Heart right ventricle (tissue), 16 donors: ENCODE data around the gene SERTAD2. TPM values are rescaled to one million over a fixed set of nuclear protein-coding genes. Genes with fewer than 3 reads are reported as not detected.

ENCODE experiments used
- ATAC-seq, 8 donors: fragments of 200-7000 bp; cut with Tn5 transposase; one replicate each; pipeline ENCODE4 v1.9.1; 2020; ENCODE audit warnings: mild to moderate bottlenecking in 8 of 8, moderate library complexity in 8 of 8, moderate number of reproducible peaks in 1 of 8
- DNase-seq, 2 donors: peaks; one replicate each; pipeline ENCODE4 v3.0.0-alpha.2; 2020
- H3K27ac ChIP-seq, 10 donors: fragments of 200-600 bp; sonication (generic) in 2 of 10; one replicate each; pipeline versions ENCODE4 v1.5.0 to v1.8.0; 2020 to 2022; ENCODE audit warnings: mild to moderate bottlenecking in 3 of 10
- H3K27me3 ChIP-seq, 7 donors: fragments of 200-600 bp; one replicate each; pipeline ENCODE4 v1.8.0; 2021 to 2022; ENCODE audit warnings: mild to moderate bottlenecking in 2 of 7
- H3K36me3 ChIP-seq, 9 donors: fragments of 200-600 bp; sonication (generic) in 1 of 9; one replicate each; pipeline versions ENCODE4 v1.5.0 to v1.8.0; 2020 to 2022; ENCODE audit warnings: mild to moderate bottlenecking in 2 of 9
- H3K4me1 ChIP-seq, 9 donors: fragments of 200-600 bp; sonication (generic) in 1 of 9; one replicate each; pipeline versions ENCODE4 v1.5.0 to v1.8.0; 2020 to 2022; ENCODE audit warnings: mild to moderate bottlenecking in 4 of 9
- H3K4me3 ChIP-seq, 10 donors: fragments of 200-600 bp; sonication (generic) in 2 of 10; one replicate each; pipeline versions ENCODE4 v1.5.0 to v1.8.0; 2020 to 2022; ENCODE audit warnings: mild to moderate bottlenecking in 7 of 10, moderate library complexity in 2 of 10
- H3K9me3 ChIP-seq, 11 donors: fragments of 200-600 bp in 10 of 11; sonication (generic) in 2 of 11; one replicate each; pipeline versions ENCODE4 v1.5.0 to v1.8.0; 2013 to 2022; ENCODE audit warnings: mild to moderate bottlenecking in 2 of 11, control low read depth in 1 of 11, moderate library complexity in 1 of 11
- WGBS, 2 donors: extraction: QIAGEN DNeasy Blood & Tissue Kit; methylation state at CpG; one replicate each; pipeline ENCODE4 v1.1.7; 2013; ENCODE audit warnings: inconsistent platforms in 1 of 2; 5-methylcytosine and 5-hydroxymethylcytosine counted together
- intact Hi-C, 10 donors: fragments of 100-400 bp; cut with DNase I; formaldehyde crosslinking; loops; one replicate each; pipeline versions ENCODE4 v1.11.1 to v1.14.2; 2022
- polyA plus RNA-seq, 2 donors: library from polyadenylated mRNA; stranded (reverse); fragments of 200-250 nt; gene quantifications; one replicate each; pipeline ENCODE4 v1.2.3, GENCODE V29; 2013
- total RNA-seq, 10 donors: library from RNA; stranded (reverse); fragmentation: NEBNext Ultra II Directional in 3 of 10; extraction: Animal tissue kit (Norgen Biotek cat#: 25700) in 3 of 10; gene quantifications; one replicate each; pipeline versions ENCODE4 v1.2.1 to v1.2.4, GENCODE V29; 2021 to 2023
- TF ChIP-seq, protein P1 (sequence below), 9 donors: fragments of 200-600 bp; sonication (generic) in 2 of 9; IDR thresholded peaks; one replicate each; pipeline versions ENCODE4 v1.5.0 to v1.8.0; 2021 to 2022; ENCODE audit warnings: antibody characterized with exemption in 9 of 9, mild to moderate bottlenecking in 5 of 9, moderate library complexity in 1 of 9
- donor health status: Arrhythmogenic right ventricular cardiomyopathy.
- donor health status: ischemic (EF 13 %, LVEDD 7.1; RV severe dilation, severe dysfunction).
- donor health status: healthy with polysubstance abuse.
- donor health status: DM: no; HTN: yes; CAD: no.
- donor health status: DM: no; HTN: no; CAD: no.
- donor health status: ischemic (EF 25% LVEDD 6.9; RV normal size, moderate dysfunction).
- donor health status: ischemic (EF 25% LVEDD 5.7; RV mildly dilated, moderate dysfunction).
- donor health status: healthy.
- donor health status: DM: yes; HTN: yes; CAD: no.
- donor health status: Ischemic cardiomyopathy.
- donor health status: ischemic (EF 35%, LVEDD 5.7; RV mildly dilated, moderate dysfunction).
- donor health status: nonischemic (EF 11% LVEDD 7.7; RV severe dilation, severe dysfunction).
- donor health status: DM: yes; HTN: yes; CAD: no.
- donor health status: PGD.
- donor health status: ischemic (EF 29% LVEDD 5.4; RV normal size, mild dysfunction).
- donor health status: nonischemic (EF 23%, LVEDD 6.1; RV moderate dilation, normal function).

SERTAD2 gene
- total and polyA plus RNA-seq, 12 donors, result 5.6 to 20.9 (median 16.0) TPM

GRCh38 chr2:64666810-64667438 is 13.2 kb upstream of the SERTAD2 start:
- TF ChIP-seq, protein P1, sequence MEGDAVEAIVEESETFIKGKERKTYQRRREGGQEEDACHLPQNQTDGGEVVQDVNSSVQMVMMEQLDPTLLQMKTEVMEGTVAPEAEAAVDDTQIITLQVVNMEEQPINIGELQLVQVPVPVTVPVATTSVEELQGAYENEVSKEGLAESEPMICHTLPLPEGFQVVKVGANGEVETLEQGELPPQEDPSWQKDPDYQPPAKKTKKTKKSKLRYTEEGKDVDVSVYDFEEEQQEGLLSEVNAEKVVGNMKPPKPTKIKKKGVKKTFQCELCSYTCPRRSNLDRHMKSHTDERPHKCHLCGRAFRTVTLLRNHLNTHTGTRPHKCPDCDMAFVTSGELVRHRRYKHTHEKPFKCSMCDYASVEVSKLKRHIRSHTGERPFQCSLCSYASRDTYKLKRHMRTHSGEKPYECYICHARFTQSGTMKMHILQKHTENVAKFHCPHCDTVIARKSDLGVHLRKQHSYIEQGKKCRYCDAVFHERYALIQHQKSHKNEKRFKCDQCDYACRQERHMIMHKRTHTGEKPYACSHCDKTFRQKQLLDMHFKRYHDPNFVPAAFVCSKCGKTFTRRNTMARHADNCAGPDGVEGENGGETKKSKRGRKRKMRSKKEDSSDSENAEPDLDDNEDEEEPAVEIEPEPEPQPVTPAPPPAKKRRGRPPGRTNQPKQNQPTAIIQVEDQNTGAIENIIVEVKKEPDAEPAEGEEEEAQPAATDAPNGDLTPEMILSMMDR (IDR thresholded peaks at IDR 0.05), result no peak
- Histone ChIP-seq H3K4me3 (no peak overlapping the region), H3K27ac (peak overlapping the region in 4 of 10 donors; percentile 35 to 68 (median 48)), H3K4me1 (peaks cover 0 to 29% (median 17%) of the 10 kb centered on the region in 9 donors), H3K27me3 (no peaks in the 10 kb centered on the region), H3K36me3 (no peaks in the 10 kb centered on the region), H3K9me3 (no peaks in the 10 kb centered on the region)
- 53 to 58% methylated on average over 3 of the region's 3 CpGs for WGBS, 2 donors
- DNase-seq (no peak), ATAC-seq (peak in 2 of 8 donors; percentile 39 to 44)
- intact Hi-C loops, result loop anchor here in 1 of 10 donors (10.0 kb wide), 1 partner anchor 78 kb away; no protein-coding TSS in a partner anchor

DNA sequence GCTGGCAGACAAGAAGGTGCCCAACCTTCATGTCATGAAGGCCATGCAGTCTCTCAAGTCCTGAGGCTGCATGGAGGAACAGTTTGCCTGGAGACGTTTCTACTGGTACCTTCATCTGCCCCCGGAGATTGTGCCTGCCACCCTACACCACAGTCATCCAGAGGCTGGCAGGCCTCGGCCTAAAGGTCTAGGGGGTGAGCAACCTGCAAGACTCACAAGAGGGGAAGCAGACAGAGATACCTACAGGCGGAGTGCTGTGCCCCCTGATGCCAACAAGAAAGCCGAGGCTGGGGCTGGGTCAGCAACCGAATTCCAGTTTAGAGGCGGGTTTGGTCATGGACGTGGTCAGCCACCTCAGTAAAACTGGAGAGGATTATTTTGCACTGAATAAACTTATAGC is 12.0 kb upstream of the SERTAD2 start:
- TF ChIP-seq, protein P1 (IDR thresholded peaks at IDR 0.05), result no peak
- 95 to 96% methylated on average over 8 of the region's 8 CpGs for WGBS, 2 donors
- Histone ChIP-seq H3K27ac (no peak overlapping the region), H3K4me1 (peaks cover 0 to 29% (median 17%) of the 10 kb centered on the region in 9 donors), H3K9me3 (no peaks in the 10 kb centered on the region), H3K27me3 (no peaks in the 10 kb centered on the region), H3K4me3 (no peak overlapping the region), H3K36me3 (no peaks in the 10 kb centered on the region)
- intact Hi-C loops, result loop anchor here in 1 of 10 donors (10.0 kb wide), 1 partner anchor 79 kb away; no protein-coding TSS in a partner anchor
- ATAC-seq (no peak), DNase-seq (no peak)

DNA sequence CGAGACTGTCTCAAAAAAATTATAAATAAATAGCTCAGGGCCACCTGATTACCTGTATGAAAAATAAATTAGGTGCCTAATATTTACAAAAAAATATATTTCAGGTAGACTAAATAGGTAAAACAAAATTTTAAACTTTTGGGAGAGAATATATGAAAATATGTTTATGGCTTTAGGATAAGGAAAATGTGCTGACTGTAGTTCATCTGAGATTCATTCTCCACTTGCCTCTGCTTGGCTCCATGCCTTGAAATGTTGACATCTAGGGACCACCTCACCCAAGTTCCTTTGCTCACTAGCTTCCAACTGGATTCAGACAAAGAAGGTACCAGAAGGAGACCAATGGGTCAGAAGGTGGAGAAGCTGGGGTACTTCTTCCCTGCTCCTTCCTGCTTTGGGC is 9.7 kb upstream of the SERTAD2 start:
- intact Hi-C loops, result loop anchor here in 1 of 10 donors (10.0 kb wide), 1 partner anchor 81 kb away; no protein-coding TSS in a partner anchor
- Histone ChIP-seq H3K9me3 (no peaks in the 10 kb centered on the region), H3K4me1 (peaks cover 0 to 29% (median 17%) of the 10 kb centered on the region in 9 donors), H3K36me3 (no peaks in the 10 kb centered on the region), H3K4me3 (no peak overlapping the region), H3K27me3 (no peaks in the 10 kb centered on the region), H3K27ac (no peak overlapping the region)
- DNase-seq (no peak), ATAC-seq (no peak)
- TF ChIP-seq, protein P1 (IDR thresholded peaks at IDR 0.05), result no peak
- WGBS, 2 donors, result 98 to 100% methylated on average over 1 of the region's 1 CpG

- 84 to 89% methylated on average over 2 of the region's 2 CpGs for WGBS, 2 donors
- ATAC-seq, result no peak
These were observed 8.0 kb upstream of the SERTAD2 start for GRCh38 chr2:64661741-64662169.

More at GRCh38 chr2:64661741-64662169, 8.0 kb upstream of the SERTAD2 start:
- Histone ChIP-seq H3K27me3 (no peaks in the 10 kb centered on the region), H3K36me3 (no peaks in the 10 kb centered on the region), H3K4me1 (peaks cover 0 to 35% (median 4%) of the 10 kb centered on the region in 9 donors), H3K27ac (peak overlapping the region in 1 of 10 donors; percentile 42), H3K4me3 (no peak overlapping the region), H3K9me3 (no peaks in the 10 kb centered on the region)
- DNase-seq, result no peak
- TF ChIP-seq, protein P1 (IDR thresholded peaks at IDR 0.05), result no peak
- intact Hi-C loops, result loop anchor here in 1 of 10 donors (10.0 kb wide), 1 partner anchor 83 kb away; no protein-coding TSS in a partner anchor
